ENCODE data around the gene CLIP2.
"Not testable (repeated sequence)": the region's sequence is repeated elsewhere in the genome, so short reads cannot be mapped to it uniquely, and the experiment has no call there.

DNA sequence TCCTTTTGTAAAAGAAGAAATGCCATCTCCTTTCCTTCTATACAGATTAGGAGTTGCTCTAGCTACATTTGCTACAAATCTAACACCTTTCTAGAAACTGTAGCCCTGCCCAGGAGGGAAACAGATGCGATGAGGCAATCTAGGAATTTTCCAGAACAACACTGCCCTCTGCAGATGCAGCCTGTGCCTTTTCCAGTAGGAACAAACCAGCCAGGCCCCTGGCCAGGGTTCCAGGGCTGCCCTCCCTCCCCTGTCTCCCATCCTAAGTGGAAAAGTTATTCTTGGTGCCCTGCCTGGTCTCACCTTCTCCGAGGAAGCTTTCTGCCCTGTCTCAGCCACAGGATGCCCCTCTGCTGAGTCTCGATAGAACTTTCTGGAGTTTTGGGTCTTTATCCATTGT, 105.4 kb downstream of the CLIP2 start:
- not testable (repeated sequence) for TF ChIP-seq POLR2A (IDR thresholded peaks at IDR 0.05); POLR2AphosphoS5 (IDR thresholded peaks at IDR 0.05; ENCODE audit: insufficient read depth in 1 of 2, low read depth in 1 of 2)
- TF ChIP-seq, protein P1, sequence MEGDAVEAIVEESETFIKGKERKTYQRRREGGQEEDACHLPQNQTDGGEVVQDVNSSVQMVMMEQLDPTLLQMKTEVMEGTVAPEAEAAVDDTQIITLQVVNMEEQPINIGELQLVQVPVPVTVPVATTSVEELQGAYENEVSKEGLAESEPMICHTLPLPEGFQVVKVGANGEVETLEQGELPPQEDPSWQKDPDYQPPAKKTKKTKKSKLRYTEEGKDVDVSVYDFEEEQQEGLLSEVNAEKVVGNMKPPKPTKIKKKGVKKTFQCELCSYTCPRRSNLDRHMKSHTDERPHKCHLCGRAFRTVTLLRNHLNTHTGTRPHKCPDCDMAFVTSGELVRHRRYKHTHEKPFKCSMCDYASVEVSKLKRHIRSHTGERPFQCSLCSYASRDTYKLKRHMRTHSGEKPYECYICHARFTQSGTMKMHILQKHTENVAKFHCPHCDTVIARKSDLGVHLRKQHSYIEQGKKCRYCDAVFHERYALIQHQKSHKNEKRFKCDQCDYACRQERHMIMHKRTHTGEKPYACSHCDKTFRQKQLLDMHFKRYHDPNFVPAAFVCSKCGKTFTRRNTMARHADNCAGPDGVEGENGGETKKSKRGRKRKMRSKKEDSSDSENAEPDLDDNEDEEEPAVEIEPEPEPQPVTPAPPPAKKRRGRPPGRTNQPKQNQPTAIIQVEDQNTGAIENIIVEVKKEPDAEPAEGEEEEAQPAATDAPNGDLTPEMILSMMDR (IDR thresholded peaks at IDR 0.05): not testable (repeated sequence)

All from vagina (tissue), 2 donors.